Stimulated activated CD4-positive, alpha-beta T cell treated with anti-CD3 and anti-CD28 coated beads, Interleukin-1b, Interleukin-23, amount 100 ng/mL, for 24 hours (primary cell): ENCODE measurements around the gene TMEM221.

Experiments
- DNase-seq, 4 experiments: peaks; one replicate each; pipeline ENCODE4 v3.0.0-alpha.2; 2020; ENCODE audit warnings: low read depth in 4 of 4, low spot score in 1 of 4

The TMEM221 gene

DNA sequence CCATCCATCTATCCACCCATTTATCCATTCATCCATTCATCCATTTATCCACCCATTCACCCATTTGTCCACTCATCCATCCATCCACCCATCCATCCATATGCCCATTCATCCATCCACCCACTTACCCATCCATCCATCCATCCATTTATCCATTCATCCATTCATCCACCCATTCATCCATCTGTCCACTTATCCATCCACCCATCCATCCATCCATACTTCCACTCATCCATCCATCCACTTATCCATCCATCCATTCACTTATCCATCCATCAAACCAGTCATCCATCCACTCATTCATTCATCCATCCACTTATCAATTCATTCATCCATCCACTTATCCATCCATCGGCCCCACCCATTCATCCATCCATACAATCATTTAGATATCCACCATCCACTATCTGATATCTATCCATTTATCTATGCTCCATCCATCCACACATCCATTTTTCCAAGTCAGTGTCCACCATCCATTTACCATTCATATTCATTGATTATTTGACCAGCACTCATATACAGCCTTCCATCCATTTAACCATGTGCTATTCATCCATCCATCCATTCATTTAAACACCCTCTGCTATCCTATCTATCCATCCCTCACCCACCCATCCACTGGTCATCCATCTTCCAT lies 2.8 kb downstream of the TMEM221 start:
- no peak for DNase-seq

DNA sequence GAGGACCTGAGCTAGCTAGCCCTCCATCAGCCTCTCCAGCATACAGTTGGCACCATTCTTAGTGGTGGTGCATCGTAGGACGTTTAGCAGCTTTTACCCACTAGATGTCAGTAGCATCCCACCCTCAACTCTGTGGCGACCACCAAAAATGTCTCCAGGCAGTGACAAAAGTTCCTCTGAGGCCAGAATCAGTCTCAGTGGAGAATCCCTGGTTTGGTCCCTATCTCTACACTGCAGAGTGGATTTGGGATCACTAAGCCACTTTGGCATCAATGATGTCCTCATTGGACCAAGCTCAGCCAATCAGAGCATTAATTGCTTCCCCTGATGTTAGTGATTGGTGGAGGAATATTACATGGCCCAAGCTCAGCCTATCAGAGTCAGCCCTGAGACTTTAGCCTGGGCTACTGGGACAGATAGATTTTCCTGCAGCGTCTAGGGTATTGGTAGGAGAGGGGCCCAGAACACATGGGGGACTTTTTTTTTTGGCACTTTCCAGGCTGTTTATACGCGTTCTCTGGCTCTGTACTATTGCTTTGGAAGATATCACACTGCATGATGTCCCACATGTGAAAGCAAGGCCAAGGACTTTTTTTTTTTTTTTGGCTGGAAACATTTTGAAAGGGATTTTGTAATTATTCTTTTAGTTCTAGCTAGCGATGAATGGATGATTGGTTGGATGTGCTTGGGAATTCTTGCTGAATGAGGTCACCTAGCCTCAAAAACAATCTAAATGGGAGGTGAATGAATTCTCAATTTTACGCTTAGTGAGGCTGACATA lies 7.0 kb downstream of the TMEM221 start:
- no peak for DNase-seq

DNA sequence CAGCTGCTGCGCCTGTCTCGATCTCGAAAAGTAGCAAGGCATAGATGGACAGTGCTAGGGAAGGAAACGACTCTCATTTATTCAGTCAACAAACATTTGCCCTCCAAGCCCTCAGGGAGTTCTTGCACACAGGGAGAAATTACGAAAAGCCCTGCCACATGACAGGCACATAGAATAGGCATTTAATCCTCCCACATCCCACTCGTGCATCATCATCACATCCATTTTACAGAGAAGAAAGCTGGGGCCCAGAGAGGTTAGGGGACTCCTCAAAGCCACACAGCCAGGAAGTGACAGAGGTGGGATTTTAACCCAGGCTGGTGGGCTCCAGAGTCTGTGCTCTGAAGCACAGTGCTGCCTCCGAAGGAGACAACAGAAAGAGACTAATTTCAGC lies 11.6 kb downstream of the TMEM221 start:
- no peak for DNase-seq

DNA sequence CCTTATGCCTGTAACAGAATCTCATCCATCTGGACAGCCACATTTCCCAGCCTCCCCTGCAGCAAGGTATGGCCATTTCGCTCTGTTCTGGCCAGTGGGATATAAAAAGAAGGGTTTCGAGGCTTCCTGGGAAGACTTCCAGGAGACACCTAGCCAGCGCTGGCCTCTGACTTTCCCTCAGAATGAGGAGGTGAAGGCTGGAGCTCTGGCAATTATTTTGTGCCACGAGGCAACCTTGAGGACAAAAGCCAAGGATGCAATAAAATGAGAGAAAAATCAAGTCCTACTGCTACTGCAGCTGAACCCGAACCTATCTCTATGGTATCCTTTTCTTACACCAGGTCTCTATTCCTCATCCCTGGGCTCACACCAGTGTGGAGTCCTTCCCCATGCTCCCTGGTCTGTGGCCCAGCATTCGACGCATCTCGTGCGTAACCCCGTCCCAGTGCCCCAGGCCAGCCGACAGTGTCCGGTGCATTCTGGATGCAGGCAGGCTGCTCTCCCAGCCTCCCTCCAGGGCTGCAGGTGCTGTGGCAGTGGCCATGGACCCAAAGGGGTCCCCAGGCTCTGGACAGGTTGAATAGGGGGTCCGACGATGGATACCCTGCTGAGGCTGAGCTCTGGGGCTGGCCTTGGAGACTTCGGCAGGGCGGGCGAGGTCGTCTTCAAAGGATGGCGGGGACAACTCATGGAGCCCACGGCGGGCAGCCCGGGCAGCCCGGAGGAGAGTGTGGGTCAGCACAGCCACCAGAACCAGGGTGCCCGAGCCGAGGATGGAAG lies 12.2 kb downstream of the TMEM221 start:
- no peak for DNase-seq

GRCh38 chr19:17435218-17435617 lies 13.2 kb downstream of the TMEM221 start:
- DNase-seq: no peak

GRCh38 chr19:17431417-17431816 lies 17.1 kb downstream of the TMEM221 start:
- no peak for DNase-seq

GRCh38 chr19:17429641-17430113 lies 18.8 kb downstream of the TMEM221 start:
- DNase-seq: no peak

DNA sequence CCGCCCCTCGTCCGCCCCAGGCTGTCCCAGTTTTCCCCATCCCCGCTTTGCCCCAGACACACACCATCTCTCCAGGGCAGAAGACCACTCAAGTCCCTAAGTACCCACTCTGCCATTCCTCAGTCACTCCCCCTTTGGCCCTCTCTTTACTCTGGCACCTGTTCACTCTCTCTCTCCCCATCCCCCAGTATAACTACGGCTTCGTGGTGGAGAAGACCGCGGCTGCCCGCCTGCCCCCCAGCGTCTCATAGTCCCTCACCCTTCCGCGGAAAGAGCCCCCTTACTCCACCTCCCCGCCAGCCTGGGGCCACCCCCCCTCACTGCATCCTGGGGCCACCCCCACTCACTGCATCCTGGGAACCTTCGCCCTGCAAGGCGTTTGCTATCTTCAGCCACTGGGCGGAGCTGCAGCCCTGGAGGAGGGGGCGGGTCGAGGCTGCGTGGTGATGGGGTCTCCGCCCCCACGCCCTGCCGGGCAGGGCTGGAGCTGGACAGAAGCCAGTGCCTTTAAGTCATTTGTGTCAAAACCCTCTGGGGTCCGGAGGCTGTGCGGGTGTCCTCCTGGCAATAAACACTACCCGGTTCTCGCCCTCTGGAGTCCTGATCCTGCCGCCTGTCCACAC lies 23.6 kb downstream of the TMEM221 start:
- DNase-seq: no peak

GRCh38 chr19:17423429-17424208 lies 24.8 kb downstream of the TMEM221 start:
- DNase-seq: no peak

DNA sequence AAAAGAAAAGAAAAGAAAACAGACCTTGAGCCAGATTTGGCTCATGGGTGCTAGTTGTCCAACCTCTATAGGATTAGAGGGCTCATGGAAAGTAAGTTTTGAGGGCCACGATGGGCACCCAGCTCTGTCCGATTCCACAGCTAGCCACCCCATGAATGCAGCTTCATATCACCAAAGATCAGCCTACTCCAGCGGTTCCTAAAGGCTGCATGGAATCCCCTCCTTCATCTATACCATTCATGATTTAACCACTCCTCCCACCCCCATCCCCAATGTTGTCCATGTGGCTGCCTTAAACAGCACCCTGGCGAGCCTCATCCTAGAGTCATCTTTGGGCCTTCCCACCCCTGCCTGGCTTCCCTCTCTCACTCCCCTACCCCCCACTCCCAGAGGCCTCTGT lies 26.5 kb downstream of the TMEM221 start:
- DNase-seq: no peak

DNA sequence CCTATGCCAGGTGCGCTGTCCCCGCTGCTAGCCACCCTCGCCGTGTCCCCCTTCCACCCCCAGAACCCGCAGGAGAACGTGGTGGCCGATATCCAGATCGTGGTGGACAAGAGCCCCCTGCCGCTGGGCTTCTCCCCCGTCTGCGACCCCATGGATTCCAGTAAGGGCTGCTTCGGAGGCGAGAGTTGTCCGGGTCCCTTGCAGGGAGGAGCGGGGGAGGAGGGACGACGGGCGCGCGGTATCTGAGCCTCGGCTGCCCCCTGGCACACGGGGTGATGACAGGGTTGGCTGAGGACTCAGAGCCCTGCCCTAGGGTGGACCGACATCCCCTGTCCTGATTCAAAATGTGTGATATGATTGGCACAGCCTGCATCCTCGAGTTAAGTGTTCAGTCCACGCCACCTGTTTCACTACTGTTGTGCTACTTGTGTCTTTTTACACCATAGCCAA lies 28.0 kb downstream of the TMEM221 start:
- DNase-seq: no peak

DNA sequence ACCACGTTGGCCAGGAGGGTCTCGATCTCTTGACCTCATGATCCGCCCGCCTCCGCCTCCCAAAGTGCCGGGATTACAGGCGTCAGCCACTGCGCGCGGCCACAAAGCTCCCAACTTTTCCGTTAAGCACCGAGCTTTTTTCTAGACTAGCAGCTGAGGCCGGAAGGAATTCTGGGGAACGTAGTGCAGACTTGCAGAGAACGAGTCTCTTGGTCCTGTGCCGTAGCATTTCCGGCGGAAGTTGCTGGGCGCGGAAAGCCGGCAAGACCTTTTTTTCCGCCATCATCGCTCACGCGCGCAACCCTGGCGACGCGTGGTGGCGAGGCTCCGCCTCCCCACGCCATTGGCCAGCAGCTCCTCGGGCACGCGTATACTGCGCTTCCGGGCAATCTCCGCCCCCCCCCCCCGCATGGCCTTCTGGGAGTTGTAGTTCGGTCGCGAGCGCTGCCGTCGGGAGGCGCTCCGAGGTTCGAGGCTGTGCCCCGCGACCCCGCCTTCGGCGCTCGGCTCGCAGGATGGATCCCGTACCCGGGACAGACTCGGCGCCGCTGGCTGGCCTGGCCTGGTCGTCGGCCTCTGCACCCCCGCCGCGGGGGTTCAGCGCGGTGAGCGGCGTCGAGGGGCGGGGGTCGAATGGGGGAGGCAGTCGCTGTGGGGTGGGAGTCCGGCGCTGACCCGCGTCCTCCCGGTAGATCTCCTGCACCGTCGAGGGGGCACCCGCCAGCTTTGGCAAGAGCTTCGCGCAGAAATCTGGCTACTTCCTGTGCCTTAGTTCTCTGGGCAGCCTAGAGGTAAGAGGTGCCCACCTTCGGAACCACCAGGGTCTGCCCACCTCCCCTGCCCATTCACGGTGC lies 28.6 kb downstream of the TMEM221 start, which contains the start of gene MVB12A:
TSS of gene MVB12A (plus strand) at position 427 of the 854 bp plus-strand sequence. CDS start at position 516, 89 bp downstream.
- peak; percentile 82 to 92 (median 91) for DNase-seq

- no peak for DNase-seq
Observed at GRCh38 chr19:17419154-17419620, 29.3 kb downstream of the TMEM221 start.

- DNase-seq: no peak
Observed at GRCh38 chr19:17418710-17419109, 29.8 kb downstream of the TMEM221 start.

GRCh38 chr19:17415121-17415520 lies 33.3 kb downstream of the TMEM221 start:
- no peak for DNase-seq

GRCh38 chr19:17414097-17414496 lies 34.4 kb downstream of the TMEM221 start:
- no peak for DNase-seq

DNA sequence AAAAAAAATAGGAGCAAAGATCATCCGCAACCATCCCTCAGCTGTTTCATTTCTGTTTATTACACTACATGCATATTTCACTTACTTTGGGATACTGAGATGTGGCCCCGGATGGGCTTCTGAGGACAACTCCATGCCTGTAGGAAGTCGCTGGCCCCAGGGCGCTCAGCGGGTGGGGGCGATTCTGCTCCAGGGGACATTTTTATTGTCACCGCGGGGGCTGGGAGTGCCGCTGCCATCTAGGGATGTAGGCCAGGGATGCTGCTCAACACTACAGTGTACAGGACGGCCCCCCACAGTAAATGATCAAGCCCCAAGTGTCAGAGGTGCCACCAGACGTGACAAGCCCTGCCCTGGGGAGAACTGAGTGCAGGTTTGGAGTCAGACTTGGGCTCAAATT lies 36.7 kb downstream of the TMEM221 start:
- DNase-seq: no peak

- DNase-seq: no peak
Observed at GRCh38 chr19:17409990-17410389, 38.5 kb downstream of the TMEM221 start.

DNA sequence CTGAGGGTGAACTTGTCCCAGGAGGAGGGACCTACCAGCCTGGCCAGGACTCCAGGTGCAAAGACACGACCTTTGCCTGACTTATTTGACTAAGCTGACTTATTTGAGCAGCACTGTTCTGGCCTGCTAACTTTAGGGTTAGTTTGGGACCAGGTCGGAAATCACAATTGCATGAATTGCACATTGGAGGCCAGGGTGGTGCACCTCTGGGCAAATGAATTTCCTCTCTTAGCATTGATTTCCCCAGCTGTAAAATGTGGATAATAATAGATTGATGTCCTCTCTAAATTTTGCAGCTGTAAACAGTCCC lies 41.6 kb downstream of the TMEM221 start:
- no peak for DNase-seq
